ENCODE measurements around the gene CROCC2. TPM values are rescaled to one million over a fixed set of nuclear protein-coding genes. Genes with fewer than 3 reads are reported as not detected.
A peak's percentile ranks its signal among the peaks of the same experiment; 100 is the strongest.

The CROCC2 gene
- total RNA-seq, 1 donor from 2014 or later, result under 0.01 TPM

DNA sequence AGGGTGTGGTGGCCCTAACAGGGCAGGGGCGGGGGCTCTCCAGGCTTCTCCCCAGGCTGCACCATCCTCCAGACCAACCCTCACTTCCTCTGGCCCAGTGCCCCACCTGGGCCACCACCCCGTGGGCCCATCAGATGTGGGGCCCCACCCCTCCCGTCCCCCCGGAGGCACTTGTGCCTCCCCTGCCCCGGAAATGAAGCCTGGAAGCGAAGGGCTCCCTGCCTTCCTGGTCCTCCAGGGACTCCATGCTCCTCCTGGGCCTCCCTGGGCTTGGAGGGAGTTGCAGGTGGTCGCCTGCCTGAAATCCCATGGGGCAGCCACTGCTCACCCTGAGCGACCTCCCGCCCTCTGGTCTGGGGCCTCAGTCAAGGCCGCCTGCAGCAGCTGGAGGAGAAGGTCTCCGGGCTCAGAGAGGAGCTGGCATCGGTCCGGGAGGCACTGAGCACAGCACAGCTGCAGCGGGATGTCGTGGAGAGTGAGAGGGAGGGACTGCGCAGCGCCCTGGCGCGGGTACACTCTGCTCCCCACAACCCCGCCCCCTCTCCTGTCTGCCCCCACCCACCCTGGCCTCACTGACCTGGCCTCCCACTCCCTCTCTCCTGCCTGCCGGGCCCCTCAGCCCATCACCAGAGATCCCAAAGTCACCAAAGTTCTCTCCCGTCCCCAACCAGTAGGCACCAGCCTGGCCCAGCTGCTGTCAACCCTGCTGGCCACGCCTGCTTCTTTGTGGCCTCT lies 28.0 kb downstream of the CROCC2 start:
- DNase-seq (ENCODE audit: low read depth), result no peak

DNA sequence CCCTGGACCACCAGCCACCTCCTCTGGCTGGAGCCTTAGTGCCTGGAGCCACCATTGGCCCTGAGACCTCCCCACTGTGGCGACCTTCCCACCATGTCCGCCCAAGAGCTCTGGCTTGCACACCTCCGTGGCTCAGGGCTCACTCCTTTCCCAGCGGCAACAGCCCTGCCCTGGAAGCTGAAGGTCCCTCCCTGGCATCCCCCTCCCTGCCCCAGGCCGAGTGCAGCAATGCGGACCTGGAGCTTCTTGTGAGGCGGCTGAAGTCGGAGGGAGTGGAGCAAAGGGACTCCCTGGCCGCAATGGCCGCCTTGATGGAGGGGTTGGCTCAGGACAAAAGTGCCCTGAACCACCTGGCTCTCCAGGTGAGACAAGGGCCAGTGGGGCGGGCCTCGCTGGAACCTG lies 28.6 kb downstream of the CROCC2 start:
- DNase-seq (ENCODE audit: low read depth), result no peak

DNA sequence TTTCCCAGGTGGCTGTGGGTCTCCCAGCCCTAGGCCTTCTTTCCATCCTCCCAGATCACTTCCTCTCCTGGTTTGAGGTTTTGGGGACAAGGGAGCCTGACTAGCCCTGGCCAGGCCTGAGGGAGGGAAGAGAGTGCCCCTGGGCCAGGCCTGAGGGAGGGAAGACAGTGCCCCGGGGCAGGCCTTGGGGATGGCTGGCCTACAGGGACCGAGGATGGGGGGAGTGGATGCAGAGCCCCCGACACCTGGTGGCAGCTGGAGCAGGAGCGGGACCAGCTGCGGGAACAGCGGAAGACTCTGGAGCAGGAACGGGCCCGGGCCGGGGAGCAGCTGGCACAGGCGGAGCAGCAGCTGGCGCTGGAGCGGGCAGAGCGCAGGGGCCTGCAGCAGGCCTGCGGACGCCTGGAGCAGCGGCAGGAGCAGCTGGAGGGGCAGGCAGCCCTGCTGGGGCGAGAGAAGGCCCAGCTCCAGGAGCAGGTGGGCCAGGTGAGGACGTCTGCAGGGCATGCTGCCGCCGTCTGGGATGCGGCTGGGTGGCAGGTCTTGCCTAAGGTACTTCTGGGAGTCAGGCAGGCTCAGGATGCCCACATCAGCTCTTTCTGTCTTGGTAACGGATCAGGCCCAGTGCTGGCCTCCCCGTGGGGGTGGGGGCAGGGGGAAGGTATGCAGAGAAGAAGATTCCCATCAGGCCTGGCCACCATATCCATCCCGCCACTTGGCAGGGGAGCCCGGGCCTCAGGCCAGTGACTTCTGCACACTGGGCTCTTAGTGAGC lies 29.2 kb downstream of the CROCC2 start:
- DNase-seq (ENCODE audit: low read depth), result no peak

DNA sequence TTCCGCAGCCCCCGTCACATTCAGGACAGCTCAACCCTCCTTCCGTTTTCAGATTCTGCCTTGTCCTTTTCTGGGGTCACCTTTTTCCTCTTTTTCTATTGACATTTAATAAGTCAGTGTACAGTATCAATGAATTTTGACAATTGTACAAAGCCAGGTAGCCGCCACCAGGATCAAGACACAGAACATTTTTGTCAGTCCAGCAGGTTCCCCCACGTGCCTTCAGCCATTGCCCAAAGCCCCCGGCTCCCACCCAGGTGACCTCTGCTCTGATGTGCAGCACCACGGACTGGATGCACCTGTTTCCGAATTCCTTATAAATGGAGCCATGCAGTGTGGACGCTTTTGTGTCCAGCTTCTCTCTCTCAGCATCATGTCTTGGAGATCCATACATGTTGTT lies 30.0 kb downstream of the CROCC2 start:
- no peak for DNase-seq (ENCODE audit: low read depth)

DNA sequence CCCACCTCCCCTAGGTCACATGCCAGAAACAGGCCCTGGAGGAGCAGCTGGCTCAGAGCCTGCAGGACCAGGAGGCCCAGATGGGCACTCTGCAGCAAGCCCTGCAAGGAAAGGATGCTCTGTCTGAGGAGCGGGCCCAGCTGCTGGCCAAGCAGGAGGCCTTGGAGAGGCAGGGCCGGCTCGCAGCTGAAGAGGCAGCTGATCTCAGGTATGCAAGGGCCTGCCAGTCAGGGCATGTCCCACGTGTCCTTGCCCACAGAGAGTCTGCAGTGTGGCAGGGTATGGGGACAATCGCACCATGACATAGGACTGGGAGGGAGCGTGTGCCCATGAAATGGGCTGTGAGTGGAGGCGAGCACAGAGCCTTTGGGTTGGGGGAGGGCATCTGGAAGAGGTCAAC lies 39.9 kb downstream of the CROCC2 start:
- DNase-seq (ENCODE audit: low read depth), result no peak

DNA sequence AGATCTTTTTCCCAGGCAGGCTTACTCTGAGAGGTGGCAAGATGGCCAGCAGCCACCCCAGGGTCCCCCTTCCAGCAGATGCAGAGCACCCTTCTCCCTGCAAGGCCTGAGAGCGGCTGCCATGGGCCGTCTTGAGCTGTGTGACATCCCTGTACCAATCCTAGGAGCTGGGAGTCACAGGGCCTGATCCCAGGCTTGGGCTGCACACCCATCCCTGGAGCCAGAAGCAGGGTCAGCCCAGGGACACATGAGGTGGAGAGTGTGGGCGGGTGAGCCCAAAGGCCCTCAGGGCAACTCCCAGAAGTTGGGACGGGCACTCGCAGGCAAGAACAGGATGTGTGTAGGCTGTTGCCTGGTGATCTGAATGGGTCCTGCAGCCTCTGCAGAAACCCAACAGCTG lies 40.5 kb downstream of the CROCC2 start:
- DNase-seq (ENCODE audit: low read depth), result peak; percentile 57

DNA sequence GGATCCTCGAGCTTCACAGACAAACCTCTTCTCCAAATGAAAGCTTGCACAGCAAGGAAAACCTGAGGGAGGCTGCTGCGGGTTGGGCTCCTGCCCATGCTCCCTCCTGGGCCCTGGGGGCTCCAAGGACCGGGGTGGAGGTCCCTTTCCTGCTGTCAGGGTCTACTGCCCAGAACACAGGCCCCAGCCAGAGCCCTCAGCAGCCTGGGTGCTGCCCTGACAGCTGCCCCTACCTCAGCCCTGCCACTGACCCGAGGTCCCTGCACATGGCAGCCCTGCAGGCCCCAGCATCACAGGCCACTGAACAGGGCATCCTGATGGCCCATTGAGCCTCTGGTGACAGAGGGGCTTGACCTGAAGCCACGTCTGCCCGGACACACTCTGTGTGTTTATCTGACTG lies 41.0 kb downstream of the CROCC2 start:
- no peak for DNase-seq (ENCODE audit: low read depth)

DNA sequence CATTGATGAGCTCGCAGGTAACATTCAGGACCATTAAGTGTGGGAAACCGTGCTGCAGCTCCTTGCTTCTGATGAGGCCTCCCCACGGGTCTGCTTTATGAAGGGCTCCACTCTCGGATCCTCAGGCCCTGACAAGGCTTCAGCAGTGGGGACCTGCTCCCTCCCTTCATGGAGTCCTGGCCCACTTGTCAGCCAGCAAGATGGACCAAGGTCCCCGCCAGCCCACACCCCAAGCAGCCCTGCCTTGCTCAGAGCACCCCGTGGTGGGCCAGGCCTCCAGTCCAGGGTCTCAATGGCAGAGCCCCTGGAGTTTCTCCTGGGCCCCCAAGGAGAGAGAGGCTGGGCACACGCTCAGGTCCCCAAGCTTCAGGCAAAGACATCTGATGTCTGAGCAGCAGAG lies 41.5 kb downstream of the CROCC2 start:
- DNase-seq (ENCODE audit: low read depth), result no peak

DNA sequence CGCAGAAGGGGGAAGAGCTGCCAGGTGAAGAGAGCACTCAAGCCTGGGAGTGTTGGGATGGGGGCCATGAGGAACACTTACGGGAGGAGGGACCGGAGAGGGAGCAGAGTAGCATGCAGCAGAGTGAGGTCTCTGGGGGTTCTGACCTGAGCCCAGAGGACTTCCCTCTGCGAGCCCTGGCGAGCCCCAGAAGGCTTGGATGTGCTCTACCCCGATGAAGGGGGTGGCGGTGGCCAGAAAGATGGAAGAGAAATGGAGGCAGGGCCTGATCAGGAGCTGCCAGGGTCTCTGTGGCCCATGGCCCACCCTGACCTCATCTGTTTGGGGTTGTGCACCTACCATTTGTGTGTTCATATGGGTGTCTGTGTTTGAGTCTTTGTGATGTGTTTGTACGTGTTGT lies 42.0 kb downstream of the CROCC2 start:
- DNase-seq (ENCODE audit: low read depth), result no peak

DNA sequence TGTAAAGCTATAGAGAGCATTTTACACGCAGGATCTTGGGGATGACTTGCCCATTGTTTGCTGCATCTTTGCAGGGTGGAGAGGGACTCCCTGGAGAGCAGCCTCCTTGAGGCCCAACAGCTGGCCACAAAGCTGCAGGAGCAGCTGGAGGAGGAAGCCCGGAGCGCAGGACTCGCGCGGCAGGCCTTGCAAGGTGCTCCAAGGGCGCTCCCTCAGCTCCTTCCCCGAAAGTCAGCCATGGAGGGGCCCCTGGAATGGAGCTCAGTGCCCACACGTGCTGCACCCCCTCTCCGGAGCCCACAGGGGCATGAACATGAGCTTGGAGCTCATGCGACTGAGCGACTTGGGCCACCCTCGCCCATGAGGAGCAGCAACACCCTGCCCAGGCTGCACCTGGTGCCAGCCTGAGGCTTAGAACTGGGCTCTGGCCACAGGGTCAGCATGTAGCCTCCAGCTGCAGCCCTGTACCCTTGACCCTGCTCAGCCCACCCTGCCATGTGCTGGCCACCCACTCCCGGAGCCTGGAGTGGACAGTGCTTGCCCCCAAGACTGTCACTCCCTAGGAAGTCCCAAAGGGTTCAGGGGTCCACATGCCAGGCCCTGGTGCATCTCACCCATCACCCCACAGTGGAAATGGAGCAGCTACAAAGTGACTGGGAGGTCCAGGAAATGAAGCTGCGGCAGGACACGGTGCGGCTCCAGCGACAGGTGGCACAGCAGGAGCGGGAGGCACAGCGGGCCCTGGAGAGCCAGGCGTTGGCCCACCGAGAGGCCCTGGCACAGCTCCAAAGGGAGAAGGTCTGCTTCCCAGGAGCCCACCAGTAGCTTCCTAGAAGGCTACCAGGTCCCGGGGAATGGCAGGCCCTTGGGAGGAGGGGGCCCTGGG lies 43.0 kb downstream of the CROCC2 start:
- DNase-seq (ENCODE audit: low read depth), result no peak

DNA sequence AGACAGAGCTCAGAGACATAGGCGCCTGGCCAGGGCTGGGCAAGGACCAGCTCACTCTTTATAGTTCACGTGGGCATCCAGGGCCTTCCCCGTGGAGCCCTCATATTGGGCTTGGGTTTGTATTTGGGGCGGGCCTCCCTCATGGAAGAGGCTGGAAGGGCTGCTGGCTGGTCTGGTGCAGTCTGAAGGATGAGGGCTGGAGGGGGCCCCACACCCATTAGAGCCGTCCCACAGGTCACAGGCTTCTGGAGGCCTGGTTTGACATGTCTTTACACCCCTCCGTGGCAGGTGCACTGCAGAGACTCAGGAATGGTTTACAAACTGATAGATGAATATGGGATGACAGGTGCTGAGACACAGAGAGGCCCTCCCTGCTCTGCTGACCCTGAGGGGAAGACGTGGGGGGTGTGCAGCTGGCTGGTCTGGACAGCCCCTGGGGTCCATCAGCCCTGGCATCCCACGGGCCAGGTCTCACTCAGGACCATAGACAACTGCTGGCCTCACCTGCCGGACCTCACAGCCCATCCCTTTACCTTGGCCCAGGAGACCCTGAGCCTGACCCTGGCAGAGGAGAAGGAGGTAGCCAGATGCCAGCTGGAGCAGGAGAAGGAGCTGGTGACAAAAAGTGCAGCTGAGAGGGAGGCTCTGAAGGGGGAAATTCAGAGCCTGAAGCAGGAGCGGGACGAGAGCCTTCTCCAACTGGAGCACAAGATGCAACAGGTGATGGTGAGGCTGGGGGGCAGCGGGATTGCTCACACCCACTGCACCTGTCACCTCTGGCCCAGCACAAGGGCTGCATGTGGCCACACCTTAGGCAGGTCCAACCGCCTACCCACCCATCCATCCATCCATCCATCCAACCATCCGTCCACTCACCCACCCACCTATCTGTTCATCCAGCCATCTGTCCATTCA lies 43.9 kb downstream of the CROCC2 start:
- no peak for DNase-seq (ENCODE audit: low read depth)

DNA sequence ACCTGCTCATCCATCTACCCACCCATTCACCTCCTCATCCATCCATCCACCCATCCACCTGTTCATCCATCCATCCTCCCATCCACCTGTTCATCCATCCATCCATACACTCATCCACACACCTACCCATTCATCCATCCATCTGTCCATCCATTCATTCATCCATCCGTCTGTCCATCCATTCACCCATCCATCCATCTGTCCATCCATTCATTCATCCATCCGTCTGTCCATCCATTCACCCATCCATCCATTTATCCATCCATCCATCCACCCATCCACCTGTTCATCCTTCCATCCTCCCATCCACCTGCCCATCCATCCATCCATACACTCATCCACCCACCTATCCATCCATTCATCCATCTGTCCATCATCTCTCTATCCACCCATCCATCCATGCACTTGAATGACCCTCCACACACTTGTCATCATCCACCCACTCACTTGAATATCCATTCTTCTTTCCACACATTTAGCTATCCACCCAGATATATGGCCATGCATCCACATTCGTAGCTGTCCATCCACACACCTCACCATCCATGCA lies 45.0 kb downstream of the CROCC2 start:
- no peak for DNase-seq (ENCODE audit: low read depth)

DNA sequence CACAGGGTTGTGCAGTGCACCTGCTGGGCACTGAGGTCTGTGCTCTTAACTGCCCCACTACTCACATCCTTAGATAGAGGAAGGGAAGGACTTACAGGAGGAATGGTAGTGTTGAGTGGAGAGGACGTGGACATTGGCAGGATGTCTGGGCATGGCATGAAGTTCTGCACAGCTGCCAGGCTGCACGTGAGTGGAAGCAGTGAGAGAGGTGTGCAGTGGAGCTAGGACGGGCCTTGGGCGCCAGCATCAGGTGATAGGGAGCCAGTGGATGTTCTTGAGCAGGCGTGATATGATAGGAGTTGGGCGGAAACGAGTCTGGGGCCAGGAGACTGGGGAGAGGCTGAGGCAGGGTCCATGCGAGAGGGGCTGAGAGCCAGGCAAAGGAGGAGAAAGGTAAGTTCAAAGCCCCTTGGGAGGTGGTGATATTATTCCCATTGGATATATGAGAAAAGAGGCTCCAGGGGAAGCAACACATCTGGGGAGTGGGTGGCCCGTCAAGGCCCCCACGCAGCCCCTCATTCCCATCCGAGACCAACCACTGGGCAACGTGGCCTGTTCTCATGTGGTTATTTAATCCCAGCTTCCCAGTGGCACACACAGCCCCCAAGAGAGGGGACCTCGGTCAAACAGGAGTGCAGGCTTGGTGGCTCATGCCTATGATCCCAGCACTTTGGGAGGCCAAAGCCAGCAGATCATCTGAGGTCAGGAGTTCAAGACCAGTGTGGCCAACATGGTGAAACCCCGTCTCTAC lies 46.5 kb downstream of the CROCC2 start:
- DNase-seq (ENCODE audit: low read depth), result no peak

DNA sequence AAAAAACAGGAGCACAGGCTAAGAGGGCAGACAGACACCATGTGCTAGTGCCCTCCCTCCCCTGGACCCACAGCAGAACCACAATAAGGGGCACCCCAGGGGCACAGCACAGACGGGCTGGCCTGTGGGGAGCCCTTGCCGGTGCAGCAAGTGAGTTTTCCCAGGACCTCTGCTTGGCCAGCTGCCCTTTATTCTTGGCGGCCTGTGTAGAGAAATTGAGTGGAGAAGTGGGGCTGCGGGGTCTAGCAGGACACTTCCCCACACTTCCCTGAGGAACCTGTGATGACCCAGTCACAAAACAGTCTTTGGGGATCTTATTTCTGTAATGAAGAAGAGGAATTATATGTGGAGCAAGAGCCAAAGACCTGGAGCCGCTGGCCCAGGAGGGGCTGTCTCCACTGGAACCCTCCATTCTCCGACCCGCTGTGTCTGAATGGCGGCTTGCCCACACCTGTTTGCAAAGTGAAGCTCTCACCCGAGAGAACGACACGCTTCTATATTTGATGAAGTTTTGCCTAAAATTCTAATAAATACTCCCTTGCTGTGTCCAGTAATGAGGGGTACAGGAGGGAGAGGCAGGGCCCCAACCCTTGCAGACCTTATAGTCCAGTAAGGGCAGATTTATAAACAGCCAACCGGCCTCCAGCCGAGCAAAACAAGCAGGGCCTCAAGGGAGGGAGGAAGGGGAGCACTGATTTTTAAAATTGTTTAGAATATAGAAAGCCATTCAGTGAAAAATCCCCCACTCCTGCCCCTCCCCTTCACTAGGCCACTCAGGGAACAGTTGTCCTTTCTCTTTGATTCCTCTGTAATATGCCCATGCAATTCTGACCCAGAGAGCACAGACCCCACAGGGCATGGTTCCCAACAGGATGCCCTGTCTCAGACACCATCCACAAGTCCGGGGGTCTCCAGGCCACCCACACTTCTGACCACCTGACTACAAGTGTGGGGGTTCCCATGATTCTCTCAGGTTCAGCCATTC lies 47.6 kb downstream of the CROCC2 start:
- no peak for DNase-seq (ENCODE audit: low read depth)

DNA sequence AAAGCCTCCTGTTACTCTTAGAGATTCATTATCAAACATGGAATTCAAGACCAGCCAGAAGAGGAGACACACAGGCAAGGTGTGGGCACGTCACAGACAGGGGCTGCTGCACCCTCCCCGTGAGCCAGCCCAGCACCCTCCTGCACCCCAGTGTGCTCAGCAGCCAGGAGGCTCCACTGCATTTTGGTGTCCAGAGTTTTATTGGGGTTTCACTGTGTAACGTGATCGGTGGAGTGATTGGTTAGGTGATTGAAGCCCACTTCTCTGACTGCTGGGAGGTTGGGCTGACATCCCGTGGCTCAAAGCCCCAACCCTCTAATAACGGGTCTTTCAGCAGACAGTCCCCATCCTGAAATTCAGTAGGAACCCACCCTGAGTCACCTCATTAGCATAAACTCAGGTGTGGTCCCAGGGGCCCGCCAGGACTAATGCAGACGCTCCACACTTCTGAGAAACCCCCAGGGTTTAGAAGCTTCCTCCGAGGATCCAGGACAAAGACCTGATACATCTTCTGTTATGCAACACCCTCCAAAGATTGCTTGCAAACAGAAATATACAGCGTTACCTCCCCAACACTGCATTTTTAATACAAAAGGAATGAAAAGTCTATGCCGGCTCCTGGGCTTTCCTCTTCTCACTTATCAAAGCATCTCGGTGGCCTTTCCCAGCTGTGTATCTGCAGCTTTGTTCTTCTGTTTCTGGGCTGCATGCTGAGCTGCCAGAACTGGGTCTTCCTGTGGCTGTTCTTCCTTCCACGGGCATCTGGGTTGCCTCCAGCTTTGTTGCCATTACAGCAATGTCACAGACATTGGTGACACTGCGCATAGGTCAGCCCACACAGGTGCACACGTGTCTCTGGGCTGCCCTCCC lies 48.5 kb downstream of the CROCC2 start:
- DNase-seq (ENCODE audit: low read depth), result no peak

DNA sequence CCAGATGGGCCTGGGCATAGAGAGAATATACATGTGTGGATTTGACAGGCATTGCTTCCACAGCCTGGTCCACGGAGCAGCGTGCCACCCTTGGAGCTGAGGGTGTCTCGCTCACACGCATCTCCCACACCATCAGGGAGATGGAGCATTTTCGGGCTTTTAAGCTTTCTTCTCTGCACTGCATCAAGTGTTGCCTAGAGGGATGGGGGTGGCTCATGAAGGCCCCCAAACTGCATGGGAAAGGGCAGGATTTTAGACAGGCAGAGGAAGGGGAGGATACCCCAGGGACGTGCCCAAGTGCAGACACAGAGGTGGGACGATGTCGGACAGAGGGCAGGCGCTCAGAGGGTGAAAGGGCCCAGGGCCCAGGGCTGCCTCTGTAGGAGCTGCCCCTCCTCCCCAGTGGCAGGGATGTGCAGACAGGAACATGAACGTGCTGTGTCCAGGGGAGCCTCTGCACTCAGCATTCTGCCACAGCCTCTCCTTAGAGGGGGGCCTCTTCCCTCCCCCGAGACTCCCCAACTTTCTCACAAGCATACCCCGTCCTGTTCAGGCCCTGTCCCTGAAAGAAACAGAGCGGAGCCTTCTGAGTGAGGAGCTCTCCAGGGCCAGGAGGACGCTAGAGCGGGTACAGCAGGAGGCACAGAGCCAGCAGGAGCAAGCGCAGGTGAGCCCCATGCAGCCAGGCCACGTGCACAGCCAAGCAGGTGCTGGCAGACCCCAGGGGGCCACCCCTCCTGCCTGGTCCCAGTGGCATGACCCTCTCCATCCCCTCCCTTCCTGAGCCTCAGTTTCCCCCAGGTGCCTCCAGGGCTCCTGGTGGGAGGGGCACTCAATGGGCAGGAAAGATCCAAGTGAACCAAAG lies 49.4 kb downstream of the CROCC2 start:
- DNase-seq (ENCODE audit: low read depth), result no peak

All from renal cortical epithelial cell (primary cell).